Brain microvascular endothelial cell (primary cell): ENCODE results near the gene FAM110D.

Experiments used
- DNase-seq: peaks from one replicate; pipeline ENCODE4 v3.0.0-alpha.2; 2020
- H3K27ac ChIP-seq: fragments of 250-450 bp; sonication (Bioruptor Pico); 2 replicates; pipeline ENCODE4 v1.5.1; 2020; ENCODE audit warnings: mild to moderate bottlenecking, moderate library complexity
- H3K27me3 ChIP-seq: fragments of 250-450 bp; sonication (Bioruptor Pico); replicated peaks from 2 replicates; pipeline ENCODE4 v1.5.1; 2020; ENCODE audit warnings: mild to moderate bottlenecking
- H3K36me3 ChIP-seq: fragments of 250-450 bp; sonication (Bioruptor Pico); replicated peaks from 2 replicates; pipeline ENCODE4 v1.5.1; 2020; ENCODE audit warnings: mild to moderate bottlenecking
- H3K4me3 ChIP-seq: 2 replicates; pipeline ENCODE4 v1.5.1; 2011; ENCODE audit warnings: low read depth, mild to moderate bottlenecking, control low read depth, low read length, moderate library complexity
- in situ Hi-C: cut with HindIII; loops from 2 replicates; pipeline ENCODE4 v1.10.0; 2017; ENCODE audit warnings: low sequenced_read_pairs, low pct_ligation_motif_present
- TF ChIP-seq, protein P1 (sequence below): IDR thresholded peaks from 2 replicates; pipeline ENCODE4 v1.5.1; 2011; ENCODE audit warnings: low read depth, mild to moderate bottlenecking, moderate library complexity, low read length, control low read depth, inconsistent platforms; ENCODE audit errors: missing control alignments

Gene FAM110D

DNA sequence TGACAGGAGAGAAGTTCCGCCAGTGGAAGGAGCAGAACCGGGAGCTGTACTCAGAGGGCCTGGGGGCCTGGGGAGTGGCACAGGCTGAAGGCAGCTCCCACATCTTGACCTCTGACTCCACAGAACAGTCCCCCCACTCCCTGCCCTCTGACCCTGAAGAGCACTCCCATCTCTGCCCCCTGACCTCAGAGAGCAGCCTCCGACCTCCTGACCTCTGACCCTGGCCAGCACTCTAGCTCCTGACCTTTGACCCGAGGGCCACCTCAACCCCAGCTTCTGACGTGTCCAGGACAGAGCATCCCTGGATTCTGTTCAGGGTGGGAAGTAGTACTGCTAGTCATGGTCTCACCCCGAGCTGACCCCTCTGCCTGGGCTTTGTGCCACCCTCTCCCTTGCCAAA, 30.5 kb downstream of the FAM110D start:
- H3K27ac ChIP-seq: no peak overlapping the region
- in situ Hi-C loops: no loop called here
- no peaks in the 10 kb centered on the region for H3K36me3 ChIP-seq
- no peaks in the 10 kb centered on the region for H3K27me3 ChIP-seq
- DNase-seq: no peak
- TF ChIP-seq, protein P1, sequence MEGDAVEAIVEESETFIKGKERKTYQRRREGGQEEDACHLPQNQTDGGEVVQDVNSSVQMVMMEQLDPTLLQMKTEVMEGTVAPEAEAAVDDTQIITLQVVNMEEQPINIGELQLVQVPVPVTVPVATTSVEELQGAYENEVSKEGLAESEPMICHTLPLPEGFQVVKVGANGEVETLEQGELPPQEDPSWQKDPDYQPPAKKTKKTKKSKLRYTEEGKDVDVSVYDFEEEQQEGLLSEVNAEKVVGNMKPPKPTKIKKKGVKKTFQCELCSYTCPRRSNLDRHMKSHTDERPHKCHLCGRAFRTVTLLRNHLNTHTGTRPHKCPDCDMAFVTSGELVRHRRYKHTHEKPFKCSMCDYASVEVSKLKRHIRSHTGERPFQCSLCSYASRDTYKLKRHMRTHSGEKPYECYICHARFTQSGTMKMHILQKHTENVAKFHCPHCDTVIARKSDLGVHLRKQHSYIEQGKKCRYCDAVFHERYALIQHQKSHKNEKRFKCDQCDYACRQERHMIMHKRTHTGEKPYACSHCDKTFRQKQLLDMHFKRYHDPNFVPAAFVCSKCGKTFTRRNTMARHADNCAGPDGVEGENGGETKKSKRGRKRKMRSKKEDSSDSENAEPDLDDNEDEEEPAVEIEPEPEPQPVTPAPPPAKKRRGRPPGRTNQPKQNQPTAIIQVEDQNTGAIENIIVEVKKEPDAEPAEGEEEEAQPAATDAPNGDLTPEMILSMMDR: no peak
- no peak overlapping the region for H3K4me3 ChIP-seq

DNA sequence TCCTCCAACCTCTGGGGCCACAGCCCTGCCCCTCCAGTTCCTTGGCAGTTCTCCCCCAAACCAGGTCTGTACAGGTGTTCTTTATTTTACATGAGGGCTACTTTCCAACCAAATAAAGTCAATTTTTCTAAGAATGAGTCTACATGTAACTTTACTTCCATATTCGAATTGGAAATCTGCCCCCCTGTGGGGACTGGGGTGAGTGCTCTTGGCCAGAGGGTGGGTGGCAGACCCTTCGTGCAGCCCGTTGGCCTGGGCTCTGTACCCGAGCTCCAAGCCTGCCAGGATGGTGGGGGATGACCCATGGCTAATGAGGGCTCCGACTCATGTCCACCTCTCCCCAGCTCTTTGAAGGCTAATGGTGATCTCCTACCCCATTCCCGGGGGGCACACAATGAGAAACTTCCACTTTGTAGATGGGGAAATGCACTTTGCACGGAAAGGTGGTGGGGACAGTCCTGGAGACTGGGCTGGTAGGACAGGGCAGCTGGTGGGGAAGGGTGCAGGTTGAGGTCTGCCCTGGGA, 30.9 kb downstream of the FAM110D start:
- H3K36me3 ChIP-seq: no peaks in the 10 kb centered on the region
- no peak overlapping the region for H3K27ac ChIP-seq
- H3K27me3 ChIP-seq: no peaks in the 10 kb centered on the region
- in situ Hi-C loops: no loop called here
- no peak for DNase-seq
- TF ChIP-seq, protein P1: no peak
- no peak overlapping the region for H3K4me3 ChIP-seq

DNA sequence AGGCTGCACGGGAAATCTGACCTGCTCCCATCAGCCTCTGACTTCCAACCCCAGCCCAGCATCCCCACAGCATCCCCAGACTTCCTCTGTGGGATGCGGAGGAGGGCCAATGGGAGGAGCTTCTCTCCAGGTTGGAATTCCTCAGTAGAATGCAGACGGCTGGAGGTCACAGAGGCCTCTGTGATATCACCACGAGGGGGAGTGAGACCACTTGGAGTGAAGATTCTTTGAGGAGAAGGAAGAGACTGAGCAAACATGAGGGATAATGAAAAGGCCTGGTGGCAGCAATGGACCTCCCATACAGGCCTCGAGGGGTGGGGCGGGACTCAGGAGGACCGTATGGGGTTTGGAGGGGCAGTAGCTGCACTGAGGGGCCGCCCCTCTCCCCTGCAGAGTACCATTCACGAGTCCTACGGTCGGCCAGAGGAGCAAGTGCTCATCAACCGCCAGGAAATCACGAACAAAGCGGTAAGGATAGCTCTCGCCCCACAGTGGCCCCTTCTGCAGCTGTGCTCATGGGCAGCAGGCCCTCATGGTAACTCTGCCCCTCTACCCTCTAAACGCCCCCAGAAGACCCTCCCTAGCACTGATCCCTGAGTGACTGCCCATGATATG, 31.6 kb downstream of the FAM110D start, which contains the start of gene CATSPER4:
CATSPER4 (plus strand) TSS at position 230 of the 615 bp plus-strand sequence; CDS start at position 256, 26 bp downstream.
- DNase-seq: no peak
- Histone ChIP-seq H3K27ac (no peak within 1 kb of the TSS), H3K4me3 (no peak within 1 kb of the TSS), H3K36me3 (no peaks in the 10 kb centered on the region), H3K27me3 (no peaks in the 10 kb centered on the region)
- in situ Hi-C loops: no loop called here
- TF ChIP-seq, protein P1: peak; percentile 32

DNA sequence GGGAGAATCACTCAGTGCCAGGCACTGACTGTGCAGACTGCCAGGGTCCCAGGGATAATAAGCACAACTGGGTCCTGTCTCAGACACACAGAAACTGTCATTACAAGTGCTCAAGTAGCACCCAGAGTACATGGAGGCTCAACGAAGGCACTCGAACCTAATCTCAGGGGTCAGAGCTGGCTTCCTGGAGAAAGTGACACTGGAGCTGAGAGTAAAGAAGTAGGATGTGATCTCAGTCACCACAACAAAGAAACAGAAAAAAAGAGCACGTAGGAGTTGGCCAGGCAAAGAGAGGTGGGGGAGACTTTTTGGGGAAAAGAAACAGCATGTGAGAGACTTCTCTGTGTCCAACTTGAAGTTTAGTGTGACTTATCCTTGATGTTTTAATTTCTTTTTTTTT, 32.9 kb downstream of the FAM110D start:
- TF ChIP-seq, protein P1: no peak
- Histone ChIP-seq H3K36me3 (no peaks in the 10 kb centered on the region), H3K27ac (no peak overlapping the region), H3K4me3 (no peak overlapping the region), H3K27me3 (no peaks in the 10 kb centered on the region)
- no peak for DNase-seq
- in situ Hi-C loops: no loop called here

DNA sequence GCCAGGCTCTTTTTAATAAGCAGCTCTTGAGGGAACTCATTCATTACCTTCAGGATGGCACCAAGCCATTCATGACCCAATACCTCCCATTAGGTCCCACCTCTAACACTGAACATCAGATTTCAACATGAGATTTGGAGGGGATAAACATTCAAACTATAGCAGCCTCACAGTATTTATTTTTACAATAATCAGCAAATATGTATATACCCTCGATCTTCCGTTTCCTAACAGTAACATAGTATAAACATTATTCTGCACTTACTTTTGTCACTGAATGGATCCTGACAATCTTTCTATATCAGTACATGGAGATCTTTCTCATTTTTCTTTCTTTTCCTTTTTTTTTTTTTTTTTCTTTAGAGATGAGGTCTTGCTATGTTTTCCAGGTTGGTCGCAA, 36.9 kb downstream of the FAM110D start:
- Histone ChIP-seq H3K36me3 (no peaks in the 10 kb centered on the region), H3K27ac (no peak overlapping the region), H3K27me3 (no peaks in the 10 kb centered on the region), H3K4me3 (no peak overlapping the region)
- in situ Hi-C loops: no loop called here
- DNase-seq: no peak
- TF ChIP-seq, protein P1: no peak

DNA sequence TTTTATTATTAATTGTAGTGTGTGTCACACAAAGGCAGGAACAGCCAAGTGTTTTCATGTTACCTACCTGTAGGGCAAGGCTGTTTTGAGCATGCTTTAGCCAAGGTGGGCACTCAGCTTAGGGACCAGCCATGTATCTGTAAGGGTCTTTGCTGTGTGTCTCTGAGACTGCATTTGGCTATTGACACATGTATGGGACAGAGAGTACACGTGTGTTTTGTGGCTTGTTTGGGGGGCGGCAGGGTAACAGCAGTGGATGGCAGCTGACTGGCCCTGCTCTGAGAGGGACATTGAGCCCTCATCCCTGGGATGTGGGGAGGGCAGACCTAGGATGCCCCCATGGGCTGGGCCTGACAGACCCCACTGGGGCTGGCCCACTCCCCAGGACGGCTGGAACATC, 38.4 kb downstream of the FAM110D start:
- Histone ChIP-seq H3K36me3 (no peaks in the 10 kb centered on the region), H3K27me3 (no peaks in the 10 kb centered on the region), H3K27ac (no peak overlapping the region), H3K4me3 (no peak overlapping the region)
- no peak for DNase-seq
- TF ChIP-seq, protein P1: no peak
- in situ Hi-C loops: no loop called here
